GM23248 (cell line): ENCODE measurements around the gene RFX2. TPM values are rescaled to one million over a fixed set of nuclear protein-coding genes. Genes with fewer than 3 reads are reported as not detected.

Experiments
- DNase-seq: peaks from one replicate; pipeline ENCODE4 v3.0.0-alpha.2; 2015
- H2AFZ ChIP-seq: fragments of 200-600 bp; sonication (generic); 2 replicates; pipeline ENCODE4 v1.6.1; 2016; ENCODE audit warnings: antibody characterized with exemption
- H3F3A ChIP-seq: fragments of 200-600 bp; sonication (generic); 2 replicates; pipeline ENCODE4 v1.6.1; 2016; ENCODE audit warnings: mild to moderate bottlenecking, antibody characterized with exemption, mixed run types; ENCODE audit not compliant: insufficient read depth
- H3K27ac ChIP-seq: fragments of 200-600 bp; sonication (generic); 2 replicates; pipeline ENCODE4 v1.5.1; 2016; ENCODE audit warnings: mild to moderate bottlenecking
- H3K27me3 ChIP-seq: fragments of 200-600 bp; sonication (generic); replicated peaks from 2 replicates; pipeline ENCODE4 v1.6.1; 2016; ENCODE audit warnings: mild to moderate bottlenecking; ENCODE audit not compliant: insufficient read depth
- H3K36me3 ChIP-seq: fragments of 200-600 bp; sonication (generic); 2 replicates; pipeline ENCODE4 v1.6.1; 2016; ENCODE audit warnings: low read depth, mild to moderate bottlenecking
- H3K4me1 ChIP-seq: fragments of 200-600 bp; sonication (generic); 2 replicates; pipeline ENCODE4 v1.6.1; 2016; ENCODE audit warnings: mild to moderate bottlenecking; ENCODE audit not compliant: insufficient read depth
- H3K4me2 ChIP-seq: fragments of 200-600 bp; sonication (generic); one replicate; pipeline ENCODE4 v1.6.1; 2016; ENCODE audit warnings: mild to moderate bottlenecking; ENCODE audit not compliant: unreplicated experiment
- H3K4me3 ChIP-seq: fragments of 200-600 bp; sonication (generic); 2 replicates; pipeline ENCODE4 v1.5.1; 2016; ENCODE audit warnings: mild to moderate bottlenecking
- H3K79me2 ChIP-seq: fragments of 200-600 bp; sonication (generic); 2 replicates; pipeline ENCODE4 v1.6.1; 2016; ENCODE audit warnings: mild to moderate bottlenecking; ENCODE audit not compliant: insufficient read depth
- H3K9ac ChIP-seq: fragments of 200-600 bp; sonication (generic); 2 replicates; pipeline ENCODE4 v1.6.1; 2016; ENCODE audit warnings: mild to moderate bottlenecking
- H3K9me2 ChIP-seq: fragments of 200-600 bp; sonication (generic); 2 replicates; pipeline ENCODE4 v1.6.1; 2016; ENCODE audit warnings: mixed run types, mild to moderate bottlenecking, moderate library complexity; ENCODE audit not compliant: insufficient read depth
- H3K9me3 ChIP-seq: fragments of 200-600 bp; sonication (generic); one replicate; pipeline ENCODE4 v1.6.1; 2017; ENCODE audit warnings: low read depth
- H4K20me1 ChIP-seq: fragments of 200-600 bp; sonication (generic); 2 replicates; pipeline ENCODE4 v1.6.0; 2016; ENCODE audit not compliant: insufficient read depth
- EZH2 ChIP-seq: fragments of 200-600 bp; sonication (generic); IDR thresholded peaks from 2 replicates; pipeline ENCODE4 v1.6.1; 2018; ENCODE audit warnings: antibody characterized with exemption, mild to moderate bottlenecking; ENCODE audit not compliant: insufficient read depth, poor library complexity, severe bottlenecking
- EZH2phosphoT487 ChIP-seq: fragments of 200-600 bp; sonication (generic); IDR thresholded peaks from 2 replicates; pipeline ENCODE4 v1.6.1; 2018; ENCODE audit warnings: antibody characterized with exemption, moderate library complexity, mild to moderate bottlenecking, low read depth; ENCODE audit not compliant: insufficient read depth
- WGBS, 2 experiments: methylation state at CpG; one replicate each; pipeline ENCODE4 v1.1.6; 2015 to 2017; ENCODE audit warnings: low lambda C conversion rate in 2 of 2, low coverage in 1 of 2; ENCODE audit errors: missing lambda C conversion rate in 2 of 2; 5-methylcytosine and 5-hydroxymethylcytosine counted together
- in situ Hi-C: fragments of 300-500 bp; cut with MboI; formaldehyde crosslinking; loops from 2 replicates; pipeline ENCODE4 v1.15.0; 2020
- polyA plus RNA-seq: library from polyadenylated mRNA; unstranded; fragments of >200 nt; fragmentation: Nextera tagmentation; extraction: Ambion mirVana; gene quantifications from 2 replicates; pipeline ENCODE4 v1.2.1, GENCODE V29; 2016
- total RNA-seq: library from RNA; depleted of rRNA; stranded (reverse); fragments of >200 nt; shearing (Covaris generic); gene quantifications from 2 replicates; pipeline ENCODE4 v1.2.3, GENCODE V29; 2014

The RFX2 gene
- total and polyA plus RNA-seq, 2 experiments from 2014 or later, result 11.3 to 13.1 TPM

GRCh38 chr19:6098574-6098973 is 11.7 kb downstream of the RFX2 start:
- Histone ChIP-seq H3K27me3 (no peaks in the 10 kb centered on the region), H3K4me2 (no peak overlapping the region), H3K9me3 (no peaks in the 10 kb centered on the region), H3K27ac (peak overlapping the region; percentile 7; the same call in 1 of the 2 replicates), H3K36me3 (no peaks in the 10 kb centered on the region), H3K9me2 (no peaks in the 10 kb centered on the region), H2AFZ (no peak overlapping the region), H4K20me1 (no peaks in the 10 kb centered on the region), H3K4me1 (peaks cover 35% of the 10 kb centered on the region), H3K79me2 (peaks cover 57% of the 10 kb centered on the region), H3K9ac (peak overlapping the region; percentile 14; the same call in 1 of the 2 replicates), H3K4me3 (no peak overlapping the region), H3F3A (peaks cover 22% of the 10 kb centered on the region)
- in situ Hi-C loops, result no loop called here
- DNase-seq, result peak; percentile 41
- TF ChIP-seq EZH2phosphoT487 (no peak), EZH2 (no peak)
- WGBS, 2 experiments, result 29 to 35% methylated on average over 5 of the region's 5 CpGs

- Histone ChIP-seq H3F3A (peaks cover 25% of the 10 kb centered on the region), H3K9me3 (no peaks in the 10 kb centered on the region), H3K9ac (no peak overlapping the region), H3K4me2 (no peak overlapping the region), H4K20me1 (no peaks in the 10 kb centered on the region), H3K4me1 (peaks cover 33% of the 10 kb centered on the region), H3K36me3 (no peaks in the 10 kb centered on the region), H3K27ac (0 out of 2 replicates have a peak overlapping the region, but pooled peaks have one; percentile 7), H3K79me2 (peaks cover 57% of the 10 kb centered on the region), H3K4me3 (no peak overlapping the region), H2AFZ (no peak overlapping the region), H3K27me3 (no peaks in the 10 kb centered on the region), H3K9me2 (no peaks in the 10 kb centered on the region)
- in situ Hi-C loops, result no loop called here
- 42 to 51% methylated on average over 4 of the region's 4 CpGs for WGBS, 2 experiments
- DNase-seq, result peak; percentile 40
- TF ChIP-seq EZH2phosphoT487, result no peak
Observed at GRCh38 chr19:6097911-6098310, 12.4 kb downstream of the RFX2 start.

- H3K4me1 ChIP-seq, result peaks cover 37% of the 10 kb centered on the region
Observed at GRCh38 chr19:6095760-6096159, 14.5 kb downstream of the RFX2 start.

GRCh38 chr19:6092329-6093286 is 17.7 kb downstream of the RFX2 start:
- 30 to 31% methylated on average over 39 to 40 of the region's 40 CpGs for WGBS, 2 experiments
- peaks cover 29% of the 10 kb centered on the region for H3K79me2 ChIP-seq
- peak overlapping the region; percentile 98 for H3K4me2 ChIP-seq
- peak overlapping the region; percentile 62 for H2AFZ ChIP-seq
- DNase-seq, result peak; percentile 98
- no peaks in the 10 kb centered on the region for H3K36me3 ChIP-seq
- no peak for TF ChIP-seq EZH2
- TF ChIP-seq EZH2phosphoT487, result no peak
- H3K4me1 ChIP-seq, result peaks cover 40% of the 10 kb centered on the region
- peak overlapping the region; percentile 72 for H3K4me3 ChIP-seq
- H4K20me1 ChIP-seq, result no peaks in the 10 kb centered on the region
- peak overlapping the region; percentile 95 for H3K9ac ChIP-seq
- H3K9me2 ChIP-seq, result no peaks in the 10 kb centered on the region
- peak overlapping the region; percentile 99 for H3K27ac ChIP-seq
- in situ Hi-C loops, result no loop called here
- H3F3A ChIP-seq, result peaks cover 40% of the 10 kb centered on the region
- H3K9me3 ChIP-seq, result no peaks in the 10 kb centered on the region
- H3K27me3 ChIP-seq, result no peaks in the 10 kb centered on the region

More at GRCh38 chr19:6095760-6096159, 14.5 kb downstream of the RFX2 start:
- H3K36me3 ChIP-seq, result no peaks in the 10 kb centered on the region
- TF ChIP-seq EZH2, result no peak
- no peak for TF ChIP-seq EZH2phosphoT487
- H2AFZ ChIP-seq, result no peak overlapping the region
- H3K27ac ChIP-seq, result no peak overlapping the region
- in situ Hi-C loops, result no loop called here
- peaks cover 42% of the 10 kb centered on the region for H3K79me2 ChIP-seq
- no peaks in the 10 kb centered on the region for H3K9me2 ChIP-seq
- no peak overlapping the region for H3K4me3 ChIP-seq
- no peaks in the 10 kb centered on the region for H4K20me1 ChIP-seq
- DNase-seq, result no peak
- no peak overlapping the region for H3K4me2 ChIP-seq
- WGBS, 2 experiments, result 59 to 61% methylated on average over 4 of the region's 4 CpGs
- H3F3A ChIP-seq, result peaks cover 26% of the 10 kb centered on the region
- H3K27me3 ChIP-seq, result no peaks in the 10 kb centered on the region
- H3K9ac ChIP-seq, result no peak overlapping the region
- H3K9me3 ChIP-seq, result no peaks in the 10 kb centered on the region
